Ectodermal cell (in vitro differentiated cells): ENCODE data around the gene ABCB7.
"Not testable (repeated sequence)": the region's sequence is repeated elsewhere in the genome, so short reads cannot be mapped to it uniquely, and the experiment has no call there.

Experiments
- H3K27ac ChIP-seq: 2 replicates; pipeline ENCODE4 v1.7.0; 2013; ENCODE audit warnings: mild to moderate bottlenecking, low read depth, low read length; ENCODE audit not compliant: insufficient read depth, poor library complexity, severe bottlenecking
- H3K27me3 ChIP-seq: 2 replicates; pipeline ENCODE4 v1.7.0; 2013; ENCODE audit warnings: mild to moderate bottlenecking, low read length; ENCODE audit not compliant: insufficient read depth, control insufficient read depth, poor library complexity, severe bottlenecking
- H3K36me3 ChIP-seq: one replicate; pipeline ENCODE4 v1.7.0; 2013; ENCODE audit warnings: low read length; ENCODE audit not compliant: control insufficient read depth, insufficient read depth
- H3K4me1 ChIP-seq: one replicate; pipeline ENCODE4 v1.7.0; 2013; ENCODE audit warnings: low read length; ENCODE audit not compliant: control insufficient read depth, insufficient read depth
- H3K4me3 ChIP-seq: 2 replicates; pipeline ENCODE4 v1.7.0; 2013; ENCODE audit warnings: low read depth, low read length, control low read depth; ENCODE audit not compliant: insufficient read depth
- H3K9me3 ChIP-seq: 2 replicates; pipeline ENCODE4 v1.7.0; 2013; ENCODE audit warnings: mild to moderate bottlenecking, low read length, moderate library complexity; ENCODE audit not compliant: control insufficient read depth
- WGBS, 2 experiments: methylation state at CpG; one replicate each; pipeline ENCODE4 v1.1.7; 2013; ENCODE audit warnings: missing lambda C conversion rate in 2 of 2; 5-methylcytosine and 5-hydroxymethylcytosine counted together

The ABCB7 gene

DNA sequence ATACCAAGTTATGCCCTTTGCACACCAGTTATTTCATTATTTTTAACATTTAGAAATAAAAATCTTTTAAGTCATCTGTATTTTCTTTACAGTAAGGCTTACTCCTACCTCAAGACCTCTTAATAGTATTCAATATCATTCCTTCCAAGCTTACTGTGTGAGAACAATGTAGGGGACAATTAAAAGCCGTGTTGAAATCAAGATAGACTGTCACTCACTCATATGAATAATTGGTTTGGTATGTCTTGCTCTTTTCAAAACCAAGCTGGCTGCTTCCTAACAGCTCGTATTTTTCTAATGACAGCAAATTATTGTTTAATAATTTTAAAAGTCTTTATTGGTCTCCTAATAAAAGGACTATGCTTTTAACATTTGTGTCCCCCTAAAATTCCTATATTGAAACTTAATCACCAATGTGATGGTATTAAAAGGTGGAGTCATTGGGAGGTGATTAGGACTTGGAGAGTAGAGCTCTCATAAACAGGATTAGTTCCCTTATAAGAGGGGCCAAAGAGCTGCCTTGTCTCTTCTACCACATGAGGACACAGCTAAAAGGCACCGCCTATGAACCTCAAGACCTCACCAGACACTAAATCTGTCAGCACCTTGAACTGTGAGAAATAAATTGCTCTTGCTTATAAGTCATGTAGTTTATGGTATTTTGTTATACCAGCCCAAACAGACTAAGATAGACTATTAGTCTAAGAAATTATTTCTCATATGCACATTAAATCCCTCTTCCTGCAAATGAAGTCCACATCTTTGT is 4.1 kb downstream of the ABCB7 start:
- no peak overlapping the region for H3K4me3 ChIP-seq

DNA sequence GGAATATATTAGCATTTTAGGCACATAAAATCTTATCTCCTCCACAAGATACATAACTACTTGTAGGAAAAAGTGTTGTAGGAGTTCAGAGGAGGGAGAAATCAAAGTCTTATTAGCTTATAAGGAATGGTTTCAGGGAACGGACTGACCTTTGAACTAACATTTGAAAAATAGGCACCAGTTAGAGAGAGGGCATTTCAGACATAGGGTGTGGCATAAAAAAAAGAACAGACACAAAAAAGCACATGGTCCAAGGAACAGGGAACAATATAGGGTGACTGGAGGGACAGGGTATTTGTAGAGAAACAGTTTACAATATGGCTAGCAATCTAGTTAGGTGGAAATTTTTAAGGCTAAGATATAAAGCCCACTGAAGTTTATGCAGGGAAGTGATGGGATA is 6.4 kb downstream of the ABCB7 start:
- Histone ChIP-seq H3K4me3 (no peak overlapping the region), H3K27ac (no peak overlapping the region), H3K4me1 (no peaks in the 10 kb centered on the region), H3K36me3 (no peaks in the 10 kb centered on the region), H3K27me3 (no peaks in the 10 kb centered on the region), H3K9me3 (no peaks in the 10 kb centered on the region)
- WGBS, 2 experiments: 91 to 92% methylated on average over 1 of the region's 1 CpG

More for the DNA sequence above, 4.1 kb downstream of the ABCB7 start:
- no peak overlapping the region for H3K27ac ChIP-seq
- no peaks in the 10 kb centered on the region for H3K27me3 ChIP-seq
- H3K4me1 ChIP-seq: no peaks in the 10 kb centered on the region
- H3K9me3 ChIP-seq: no peaks in the 10 kb centered on the region
- 85% methylated on average over 2 of the region's 3 CpGs; no CpG with 5 or more reads in 1 of the 2 experiments for WGBS, 2 experiments
- H3K36me3 ChIP-seq: no peaks in the 10 kb centered on the region

DNA sequence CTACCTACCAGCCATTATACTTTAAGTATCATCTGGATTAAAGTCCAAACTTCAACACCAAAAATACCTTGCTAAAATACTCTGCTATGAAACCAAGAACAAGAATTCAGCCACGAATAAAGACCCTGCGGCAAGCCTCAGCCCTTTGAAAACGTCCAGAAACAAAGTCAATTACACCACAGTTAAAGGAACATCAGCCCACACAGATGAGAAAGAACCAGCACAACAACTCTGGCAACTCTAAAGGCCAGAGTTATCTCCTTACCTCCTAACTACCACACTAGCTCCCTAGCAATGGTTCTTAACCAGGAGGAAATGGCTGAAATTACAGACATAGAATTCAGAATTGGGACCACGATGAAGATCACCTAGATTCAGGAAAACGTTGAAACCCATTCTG is 23.4 kb downstream of the ABCB7 start:
- H3K9me3 ChIP-seq: no peaks in the 10 kb centered on the region
- H3K36me3 ChIP-seq: no peaks in the 10 kb centered on the region
- H3K4me1 ChIP-seq: peaks cover 4% of the 10 kb centered on the region
- no peak overlapping the region for H3K27ac ChIP-seq
- 80 to 91% methylated on average over 5 of the region's 5 CpGs for WGBS, 2 experiments
- no peaks in the 10 kb centered on the region for H3K27me3 ChIP-seq
- H3K4me3 ChIP-seq: no peak overlapping the region

DNA sequence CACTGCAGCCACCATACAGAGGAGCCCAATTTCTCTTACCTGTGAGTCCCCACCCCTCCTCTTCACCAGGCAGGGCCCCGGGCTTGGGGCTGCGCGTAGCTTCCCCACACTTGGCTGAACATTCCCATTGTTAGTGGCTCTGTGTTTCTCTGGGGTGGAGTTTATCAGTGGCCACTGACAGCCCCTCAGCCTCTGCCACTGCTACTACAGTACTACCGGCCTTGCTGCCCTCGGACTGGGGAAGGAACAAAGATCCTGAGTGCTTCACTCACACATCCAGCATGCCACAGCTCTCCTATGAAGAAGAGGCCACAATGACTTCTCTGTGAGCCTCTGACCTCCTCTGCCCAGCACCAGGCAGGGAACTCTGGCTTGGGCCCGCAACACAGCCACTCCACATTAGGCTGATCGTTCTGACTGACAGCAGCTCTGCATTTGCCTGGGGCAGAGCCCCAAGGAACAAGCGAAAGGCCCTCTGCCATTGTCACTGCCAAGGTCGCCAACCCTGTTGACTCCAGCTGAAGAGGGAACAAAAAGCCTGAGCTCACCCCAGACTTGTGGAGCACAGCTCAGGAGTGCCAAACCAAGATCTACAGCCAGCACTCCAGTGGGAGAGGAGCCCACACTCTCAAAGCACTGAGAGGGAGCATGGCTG is 24.0 kb downstream of the ABCB7 start:
- WGBS, 2 experiments: 86 to 91% methylated on average over 8 to 9 of the region's 9 CpGs
- H3K4me1 ChIP-seq: peaks cover 4% of the 10 kb centered on the region
- H3K36me3 ChIP-seq: no peaks in the 10 kb centered on the region
- no peaks in the 10 kb centered on the region for H3K27me3 ChIP-seq
- H3K9me3 ChIP-seq: no peaks in the 10 kb centered on the region
- no peak overlapping the region for H3K4me3 ChIP-seq
- H3K27ac ChIP-seq: no peak overlapping the region

DNA sequence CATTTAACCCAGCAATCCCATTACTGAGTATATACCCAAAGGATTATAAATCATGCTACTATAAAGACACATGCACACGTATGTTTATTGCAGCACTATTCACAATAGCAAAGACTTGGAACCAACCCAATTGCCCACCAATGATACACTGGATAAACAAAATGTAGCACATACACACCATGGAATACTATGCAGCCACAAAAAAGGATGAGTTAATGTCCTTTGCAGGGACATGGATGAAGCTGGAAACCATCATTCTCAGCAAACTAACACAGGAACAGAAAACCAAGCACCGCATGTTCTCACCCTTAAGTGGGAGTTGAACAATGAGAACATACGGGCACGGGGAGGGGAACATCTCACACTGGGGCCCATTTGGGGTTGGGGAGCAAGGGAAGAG is 27.0 kb downstream of the ABCB7 start:
- not testable (repeated sequence) for H3K36me3 ChIP-seq, H3K4me1 ChIP-seq, H3K9me3 ChIP-seq, H3K4me3 ChIP-seq, H3K27me3 ChIP-seq, H3K27ac ChIP-seq
- WGBS, 2 experiments: 90 to 94% methylated on average over 3 to 4 of the region's 4 CpGs

DNA sequence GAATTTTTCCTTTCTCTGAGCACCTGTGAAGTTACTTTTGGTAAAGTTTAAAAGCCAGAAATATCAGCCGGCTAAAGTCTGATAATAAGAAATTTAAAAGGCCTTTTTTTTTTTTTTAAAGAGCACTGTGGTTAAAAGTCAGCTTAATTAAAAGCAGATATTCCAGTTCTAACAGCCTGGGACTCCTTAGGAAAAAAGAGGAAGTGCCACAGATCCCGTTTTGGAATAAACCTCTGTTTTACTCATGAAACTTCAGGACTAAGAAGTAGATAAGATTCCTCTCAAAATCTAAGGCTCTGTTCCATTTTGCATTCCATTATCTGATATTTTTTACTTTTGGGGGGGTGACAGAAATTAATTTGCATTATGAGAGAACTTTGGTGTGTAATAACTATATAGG is 37.8 kb downstream of the ABCB7 start:
- H3K4me3 ChIP-seq: no peak overlapping the region
- 96 to 100% methylated on average over 1 to 2 of the region's 2 CpGs for WGBS, 2 experiments

DNA sequence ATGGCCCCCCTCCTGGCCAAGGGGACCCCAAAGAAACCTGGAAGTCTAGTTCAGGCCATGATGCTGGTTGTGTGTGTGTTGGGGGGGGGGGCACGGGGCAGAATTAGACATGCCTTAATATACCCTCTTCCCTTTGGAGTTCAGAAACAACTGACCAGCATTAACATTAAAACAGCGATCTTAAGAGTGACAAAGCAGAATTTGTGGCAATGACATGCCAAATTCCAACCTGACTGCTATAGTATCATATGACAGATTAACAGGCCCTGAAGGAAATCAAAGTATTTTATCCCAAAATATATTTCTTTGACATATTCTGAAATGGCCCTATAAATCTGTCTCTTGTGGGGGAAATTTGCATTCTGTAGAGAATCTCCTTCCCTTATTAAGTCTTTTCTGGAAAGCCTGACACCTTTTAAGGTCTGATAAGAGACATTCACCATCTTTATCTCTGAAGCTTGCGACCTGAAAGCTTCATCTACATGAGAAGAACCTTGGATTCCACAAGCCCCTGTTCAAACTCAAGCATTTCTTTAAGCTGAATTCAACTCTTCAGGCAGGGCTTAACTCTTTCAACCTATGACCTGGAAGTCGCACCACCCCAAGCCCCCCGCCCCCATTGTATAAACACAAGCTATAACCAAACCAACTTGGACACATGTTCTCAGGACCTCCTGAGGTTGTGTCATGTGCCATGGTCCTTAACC is 40.2 kb downstream of the ABCB7 start:
- Histone ChIP-seq H3K4me1 (no peaks in the 10 kb centered on the region), H3K27ac (no peak overlapping the region), H3K9me3 (no peaks in the 10 kb centered on the region), H3K27me3 (no peaks in the 10 kb centered on the region), H3K4me3 (no peak overlapping the region), H3K36me3 (no peaks in the 10 kb centered on the region)
- WGBS, 2 experiments: 36 to 50% methylated on average over 4 of the region's 5 CpGs

More for the DNA sequence above, 37.8 kb downstream of the ABCB7 start:
- H3K27ac ChIP-seq: no peak overlapping the region
- H3K36me3 ChIP-seq: no peaks in the 10 kb centered on the region
- H3K4me1 ChIP-seq: no peaks in the 10 kb centered on the region
- H3K9me3 ChIP-seq: no peaks in the 10 kb centered on the region
- no peaks in the 10 kb centered on the region for H3K27me3 ChIP-seq

DNA sequence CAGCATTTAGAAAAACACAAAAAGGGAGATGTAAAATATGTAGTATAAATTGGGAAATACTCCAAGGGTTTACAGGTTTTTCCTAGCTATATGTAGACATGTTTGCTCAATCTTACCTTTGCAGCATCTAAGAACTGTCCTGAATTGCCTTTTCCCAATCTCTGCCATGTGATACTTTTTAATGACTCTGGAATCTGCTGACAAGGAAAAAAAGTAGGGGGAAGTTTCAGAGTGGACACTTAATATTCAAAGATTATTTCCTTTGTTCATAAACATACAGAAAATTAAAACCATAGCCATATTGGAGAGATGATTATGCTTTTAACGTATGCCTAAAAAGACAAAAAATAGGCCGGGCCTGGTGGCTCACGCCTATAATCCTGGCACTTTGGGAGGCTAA is 41.4 kb downstream of the ABCB7 start:
- Histone ChIP-seq H3K4me3 (no peak overlapping the region), H3K36me3 (no peaks in the 10 kb centered on the region), H3K27me3 (no peaks in the 10 kb centered on the region), H3K27ac (no peak overlapping the region), H3K9me3 (no peaks in the 10 kb centered on the region), H3K4me1 (no peaks in the 10 kb centered on the region)
- WGBS, 2 experiments: 90 to 92% methylated on average over 3 of the region's 3 CpGs

DNA sequence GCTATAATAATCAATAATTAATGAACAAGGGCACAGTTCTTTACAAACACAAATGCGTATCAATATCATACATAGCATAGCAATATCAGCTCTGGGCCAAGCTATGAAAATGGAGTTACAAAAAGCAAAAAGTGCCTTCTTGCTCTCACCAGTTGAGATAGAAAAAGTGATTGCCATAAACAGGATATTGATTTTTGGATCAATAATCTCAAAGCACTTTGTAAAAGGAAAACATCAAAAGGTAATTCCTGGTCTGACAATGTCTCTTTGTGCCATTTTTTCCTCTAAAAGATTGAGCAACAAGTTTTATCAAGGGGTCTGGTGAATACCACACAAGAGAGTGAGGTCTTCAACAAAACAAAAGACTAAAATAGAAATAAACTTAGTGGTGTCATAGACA is 42.4 kb downstream of the ABCB7 start:
- Histone ChIP-seq H3K9me3 (no peaks in the 10 kb centered on the region), H3K27ac (no peak overlapping the region), H3K27me3 (no peaks in the 10 kb centered on the region), H3K4me1 (no peaks in the 10 kb centered on the region), H3K36me3 (no peaks in the 10 kb centered on the region), H3K4me3 (no peak overlapping the region)
- WGBS, 2 experiments: 100% methylated on average over 1 of the region's 1 CpG; no CpG with 5 or more reads in 1 of the 2 experiments

DNA sequence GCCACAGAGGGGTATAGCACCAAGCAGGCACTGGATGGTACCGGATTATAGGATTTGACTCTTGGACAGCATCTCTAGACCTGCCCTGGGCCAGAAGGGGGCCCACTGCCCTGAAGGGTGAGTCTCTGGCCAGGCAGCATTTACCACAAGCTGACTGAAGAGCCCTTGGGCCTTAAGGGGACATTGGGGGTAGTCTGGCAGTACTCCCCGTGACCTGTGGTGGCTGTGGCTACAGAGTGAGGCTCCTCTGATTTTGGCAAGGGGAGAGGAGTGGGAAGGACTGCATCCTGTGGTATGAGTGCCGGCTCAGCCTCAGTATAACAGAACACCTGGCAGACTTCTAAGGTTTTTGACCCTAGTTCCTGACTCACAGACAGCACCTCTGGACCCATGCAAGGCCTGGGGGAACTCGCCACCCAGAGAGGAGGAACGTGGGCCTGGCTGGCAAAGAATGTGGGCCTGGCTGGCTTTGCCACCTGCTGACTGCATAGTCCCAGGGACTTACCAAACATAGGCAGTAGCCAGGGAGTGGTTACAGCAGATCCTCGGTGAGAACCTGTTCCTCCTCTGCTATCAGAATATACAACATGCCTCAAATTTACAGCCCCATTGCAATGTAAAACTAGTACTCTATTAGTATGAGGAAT is 48.1 kb downstream of the ABCB7 start:
- H3K4me3 ChIP-seq: no peak overlapping the region
- no peak overlapping the region for H3K27ac ChIP-seq
- WGBS, 2 experiments: 74 to 88% methylated on average over 5 to 6 of the region's 6 CpGs
- H3K36me3 ChIP-seq: no peaks in the 10 kb centered on the region
- H3K9me3 ChIP-seq: no peaks in the 10 kb centered on the region
- H3K4me1 ChIP-seq: no peaks in the 10 kb centered on the region
- no peaks in the 10 kb centered on the region for H3K27me3 ChIP-seq
